Naive thymus-derived CD4-positive, alpha-beta T cell (primary cell): ENCODE measurements around the gene P2RY13. TPM values are rescaled to one million over a fixed set of nuclear protein-coding genes. Genes with fewer than 3 reads are reported as not detected.

Experiments used
- ATAC-seq: fragments of 150-1000 bp; cut with Tn5 transposase; 2 replicates; pipeline ENCODE4 v1.10.0; 2021; ENCODE audit warnings: mild to moderate bottlenecking, moderate library complexity
- CTCF ChIA-PET: fragments of 350-600 bp; sonication (Branson Sonifier 250); formaldehyde crosslinking; loops from one replicate; lab custom pipeline; 2021; ENCODE audit warnings: antibody characterized with exemption; lab: Charles Lee
- POLR2A ChIA-PET: fragments of 350-600 bp; sonication (Branson Sonifier 250); formaldehyde crosslinking; loops from one replicate; lab custom pipeline; 2021; ENCODE audit warnings: antibody characterized with exemption, inconsistent platforms; lab: Charles Lee
- DNase-seq, 9 donors: peaks; one replicate each; pipeline versions ENCODE4 v3.0.0 to v3.0.0-alpha.2; 2020 to 2022; ENCODE audit warnings: mixed read lengths in 1 of 9
- H3K27ac ChIP-seq: one replicate; pipeline ENCODE4 v1.7.0; 2013; ENCODE audit warnings: mild to moderate bottlenecking, low read depth, low read length, moderate library complexity
- H3K27me3 ChIP-seq, 2 donors: one replicate each; pipeline ENCODE4 v1.7.0; 2013; ENCODE audit warnings: low read length in 2 of 2, mild to moderate bottlenecking in 2 of 2, moderate library complexity in 2 of 2; ENCODE audit not compliant: control insufficient read depth in 2 of 2, insufficient read depth in 2 of 2
- H3K36me3 ChIP-seq, 3 experiments: 1 replicate in 2 of 3; 2 replicates in 1 of 3; pipeline ENCODE4 v1.7.0; 2013; ENCODE audit warnings: low read length in 3 of 3, mild to moderate bottlenecking in 3 of 3, moderate library complexity in 1 of 3; ENCODE audit not compliant: insufficient read depth in 3 of 3, control insufficient read depth in 2 of 3
- H3K4me1 ChIP-seq, 2 donors: one replicate each; pipeline ENCODE4 v1.7.0; 2013; ENCODE audit warnings: low read length in 2 of 2, mild to moderate bottlenecking in 2 of 2, moderate library complexity in 1 of 2; ENCODE audit not compliant: control insufficient read depth in 2 of 2, insufficient read depth in 2 of 2
- H3K4me3 ChIP-seq: 2 replicates; pipeline ENCODE4 v1.7.0; 2013; ENCODE audit warnings: mild to moderate bottlenecking, low read length
- H3K9me3 ChIP-seq, 3 experiments: 1 replicate in 2 of 3; 2 replicates in 1 of 3; pipeline ENCODE4 v1.7.0; 2013; ENCODE audit warnings: low read length in 3 of 3; ENCODE audit not compliant: control insufficient read depth in 2 of 3
- H3K27ac Mint-ChIP-seq, 9 donors: one replicate each; pipeline ENCODE4 v1.8.0; 2020 to 2022; ENCODE audit warnings: mixed read lengths in 9 of 9, mild to moderate bottlenecking in 8 of 9, moderate library complexity in 5 of 9, inconsistent platforms in 2 of 9
- H3K27me3 Mint-ChIP-seq, 5 donors: one replicate each; pipeline ENCODE4 v1.8.0; 2021 to 2022; ENCODE audit warnings: mixed read lengths in 5 of 5, mild to moderate bottlenecking in 1 of 5
- H3K36me3 Mint-ChIP-seq, 5 donors: one replicate each; pipeline ENCODE4 v1.8.0; 2020 to 2022; ENCODE audit warnings: mixed read lengths in 5 of 5, mild to moderate bottlenecking in 3 of 5, inconsistent platforms in 1 of 5
- H3K4me1 Mint-ChIP-seq, 7 donors: one replicate each; pipeline ENCODE4 v1.8.0; 2020 to 2022; ENCODE audit warnings: mixed read lengths in 7 of 7, mild to moderate bottlenecking in 3 of 7, inconsistent platforms in 1 of 7
- H3K4me3 Mint-ChIP-seq, 10 donors: one replicate each; pipeline ENCODE4 v1.8.0; 2020 to 2022; ENCODE audit warnings: mild to moderate bottlenecking in 10 of 10, mixed read lengths in 10 of 10, moderate library complexity in 6 of 10, inconsistent platforms in 2 of 10
- H3K9me3 Mint-ChIP-seq, 11 donors: one replicate each; pipeline ENCODE4 v1.8.0; 2020 to 2022; ENCODE audit warnings: mixed read lengths in 11 of 11, mild to moderate bottlenecking in 4 of 11, inconsistent platforms in 1 of 11, moderate library complexity in 1 of 11
- intact Hi-C, 2 donors: fragments of 100-400 bp; cut with micrococcal nuclease; formaldehyde crosslinking; loops; one replicate each; pipeline ENCODE4 v1.15.1; 2023
- polyA plus RNA-seq, 2 donors: library from polyadenylated mRNA; unstranded; fragments of 300-500 nt; fragmentation: Illumina TruSeq; gene quantifications; one replicate each; pipeline ENCODE4 v1.2.3, GENCODE V29; 2021
- total RNA-seq, 6 experiments: library from RNA in 5 of 6; stranded (reverse) in 5 of 6; gene quantifications; 1 replicate in 5 of 6; 2 replicates in 1 of 6; pipeline ENCODE4 v1.2.3 and lab custom pipeline; 2021 to 2026

P2RY13 gene
- total and polyA plus RNA-seq, 7 experiments from 2014 or later: 0.13 to 11.4 TPM; not detected in 5

GRCh38 chr3:151362751-151363174, 33.4 kb upstream of the P2RY13 start:
- H3K27ac Mint-ChIP-seq: no peak overlapping the region

GRCh38 chr3:151357463-151357850, 28.1 kb upstream of the P2RY13 start:
- no peak overlapping the region for H3K27ac ChIP-seq
- H3K4me3 Mint-ChIP-seq: no peak overlapping the region
- CTCF ChIA-PET: interaction anchor here (0.7 kb wide), 1 partner anchor 566 kb away, joined by 3 read pairs; no protein-coding TSS in a partner anchor
- H3K4me1 Mint-ChIP-seq: no peaks in the 10 kb centered on the region
- no peaks in the 10 kb centered on the region for H3K27me3 ChIP-seq
- H3K9me3 ChIP-seq: no peaks in the 10 kb centered on the region
- no peaks in the 10 kb centered on the region for H3K4me1 ChIP-seq
- no peaks in the 10 kb centered on the region for H3K36me3 Mint-ChIP-seq
- peaks cover 0 to 9% (median 0%) of the 10 kb centered on the region in 5 donors for H3K27me3 Mint-ChIP-seq
- intact Hi-C loops: no loop called here
- POLR2A ChIA-PET: no interaction called here
- H3K9me3 Mint-ChIP-seq: no peaks in the 10 kb centered on the region
- H3K27ac Mint-ChIP-seq: no peak overlapping the region
- H3K4me3 ChIP-seq: no peak overlapping the region
- H3K36me3 ChIP-seq: no peaks in the 10 kb centered on the region
- ATAC-seq: no peak
- no peak for DNase-seq

More at GRCh38 chr3:151362751-151363174, 33.4 kb upstream of the P2RY13 start:
- Histone ChIP-seq H3K27me3 (no peaks in the 10 kb centered on the region), H3K36me3 (no peaks in the 10 kb centered on the region), H3K27ac (no peak overlapping the region), H3K9me3 (no peaks in the 10 kb centered on the region), H3K4me3 (no peak overlapping the region), H3K4me1 (no peaks in the 10 kb centered on the region)
- intact Hi-C loops: no loop called here
- ATAC-seq (peak; percentile 31), DNase-seq (no peak)
- ChIA-PET POLR2A (no interaction called here), CTCF (no interaction called here)
- Mint-ChIP-seq H3K9me3 (no peaks in the 10 kb centered on the region), H3K4me1 (no peaks in the 10 kb centered on the region), H3K27me3 (peaks cover 0 to 7% (median 0%) of the 10 kb centered on the region in 5 donors), H3K36me3 (no peaks in the 10 kb centered on the region), H3K4me3 (no peak overlapping the region)

- DNase-seq (no peak), ATAC-seq (peak; percentile 49)
- Histone ChIP-seq H3K4me1 (no peaks in the 10 kb centered on the region), H3K27ac (no peak overlapping the region), H3K4me3 (no peak overlapping the region), H3K9me3 (no peaks in the 10 kb centered on the region), H3K36me3 (no peaks in the 10 kb centered on the region), H3K27me3 (no peaks in the 10 kb centered on the region)
- no peak overlapping the region for H3K27ac Mint-ChIP-seq
- ChIA-PET CTCF (no interaction called here), POLR2A (no interaction called here)
- H3K27me3 Mint-ChIP-seq: peaks cover 0 to 14% (median 0%) of the 10 kb centered on the region in 5 donors
- no peak overlapping the region for H3K4me3 Mint-ChIP-seq
- H3K4me1 Mint-ChIP-seq: peaks cover 0 to 3% (median 0%) of the 10 kb centered on the region in 7 donors
- no peaks in the 10 kb centered on the region for H3K9me3 Mint-ChIP-seq
- intact Hi-C loops: no loop called here
- no peaks in the 10 kb centered on the region for H3K36me3 Mint-ChIP-seq
Measured at GRCh38 chr3:151356794-151357462, 27.6 kb upstream of the P2RY13 start.

GRCh38 chr3:151351648-151352047, 22.3 kb upstream of the P2RY13 start:
- no peak overlapping the region for H3K27ac ChIP-seq
- CTCF ChIA-PET: no interaction called here
- POLR2A ChIA-PET: no interaction called here
- Mint-ChIP-seq H3K27me3 (peaks cover 14 to 45% (median 29%) of the 10 kb centered on the region in 5 donors), H3K4me3 (peak overlapping the region in 1 of 10 donors; percentile 4), H3K9me3 (peaks cover 0 to 1% (median 0%) of the 10 kb centered on the region in 11 donors), H3K4me1 (peaks cover 0 to 16% (median 0%) of the 10 kb centered on the region in 7 donors), H3K36me3 (no peaks in the 10 kb centered on the region), H3K27ac (no peak overlapping the region)
- intact Hi-C loops: no loop called here
- no peaks in the 10 kb centered on the region for H3K4me1 ChIP-seq
- no peaks in the 10 kb centered on the region for H3K9me3 ChIP-seq
- no peak overlapping the region for H3K4me3 ChIP-seq
- no peaks in the 10 kb centered on the region for H3K27me3 ChIP-seq
- DNase-seq (no peak), ATAC-seq (no peak)
- H3K36me3 ChIP-seq: no peaks in the 10 kb centered on the region

- Histone ChIP-seq H3K4me1 (no peaks in the 10 kb centered on the region), H3K27me3 (no peaks in the 10 kb centered on the region), H3K36me3 (no peaks in the 10 kb centered on the region), H3K9me3 (no peaks in the 10 kb centered on the region), H3K4me3 (no peak overlapping the region), H3K27ac (no peak overlapping the region)
- Mint-ChIP-seq H3K4me3 (peak overlapping the region in 1 of 10 donors; percentile 4), H3K27me3 (peaks cover 17 to 49% (median 33%) of the 10 kb centered on the region in 5 donors), H3K9me3 (peaks cover 0 to 1% (median 0%) of the 10 kb centered on the region in 11 donors), H3K4me1 (peaks cover 0 to 16% (median 3%) of the 10 kb centered on the region in 7 donors), H3K27ac (no peak overlapping the region), H3K36me3 (no peaks in the 10 kb centered on the region)
- peak; percentile 48 for ATAC-seq
- intact Hi-C loops: no loop called here
- ChIA-PET POLR2A (no interaction called here), CTCF (no interaction called here)
- no peak for DNase-seq
Measured at GRCh38 chr3:151351219-151351618, 21.9 kb upstream of the P2RY13 start.

GRCh38 chr3:151350656-151351055, 21.3 kb upstream of the P2RY13 start:
- Histone ChIP-seq H3K4me1 (no peaks in the 10 kb centered on the region), H3K36me3 (no peaks in the 10 kb centered on the region), H3K9me3 (no peaks in the 10 kb centered on the region), H3K4me3 (no peak overlapping the region), H3K27ac (no peak overlapping the region), H3K27me3 (no peaks in the 10 kb centered on the region)
- H3K27me3 Mint-ChIP-seq: peaks cover 22 to 53% (median 33%) of the 10 kb centered on the region in 5 donors
- DNase-seq (no peak), ATAC-seq (no peak)
- intact Hi-C loops: no loop called here
- H3K4me1 Mint-ChIP-seq: peaks cover 0 to 21% (median 8%) of the 10 kb centered on the region in 7 donors
- H3K27ac Mint-ChIP-seq: no peak overlapping the region
- ChIA-PET CTCF (no interaction called here), POLR2A (no interaction called here)
- no peak overlapping the region for H3K4me3 Mint-ChIP-seq
- H3K9me3 Mint-ChIP-seq: peaks cover 0 to 1% (median 0%) of the 10 kb centered on the region in 11 donors
- no peaks in the 10 kb centered on the region for H3K36me3 Mint-ChIP-seq

- ATAC-seq (peak; percentile 80), DNase-seq (no peak)
- peaks cover 0 to 1% (median 0%) of the 10 kb centered on the region in 11 donors for H3K9me3 Mint-ChIP-seq
- no peak overlapping the region for H3K4me3 Mint-ChIP-seq
- H3K27me3 Mint-ChIP-seq: peaks cover 33 to 56% (median 45%) of the 10 kb centered on the region in 5 donors
- H3K27ac Mint-ChIP-seq: no peak overlapping the region
- ChIA-PET POLR2A (no interaction called here), CTCF (no interaction called here)
- no peaks in the 10 kb centered on the region for H3K36me3 ChIP-seq
- no peaks in the 10 kb centered on the region for H3K36me3 Mint-ChIP-seq
- no peak overlapping the region for H3K4me3 ChIP-seq
- H3K27ac ChIP-seq: no peak overlapping the region
- H3K4me1 ChIP-seq: no peaks in the 10 kb centered on the region
- intact Hi-C loops: no loop called here
- no peaks in the 10 kb centered on the region for H3K9me3 ChIP-seq
- peaks cover 0 to 21% (median 8%) of the 10 kb centered on the region in 7 donors for H3K4me1 Mint-ChIP-seq
- no peaks in the 10 kb centered on the region for H3K27me3 ChIP-seq
Measured at GRCh38 chr3:151347432-151347831, 18.1 kb upstream of the P2RY13 start.
